ENCODE results near the gene MXRA7.
"Not testable (repeated sequence)": the region's sequence is repeated elsewhere in the genome, so short reads cannot be mapped to it uniquely, and the experiment has no call there.

MXRA7 gene, protein sequence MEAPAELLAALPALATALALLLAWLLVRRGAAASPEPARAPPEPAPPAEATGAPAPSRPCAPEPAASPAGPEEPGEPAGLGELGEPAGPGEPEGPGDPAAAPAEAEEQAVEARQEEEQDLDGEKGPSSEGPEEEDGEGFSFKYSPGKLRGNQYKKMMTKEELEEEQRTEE

GRCh38 chr17:76710863-76711611 is at the start of gene MXRA7:
Gene MXRA7 (minus strand): TSS chr17:76710965. CDS start chr17:76710946, 19 bp downstream.
- in situ Hi-C loops (cut with MboI; ENCODE audit: low sequenced_read_pairs), result no loop called here

- in situ Hi-C loops (cut with MboI; ENCODE audit: low sequenced_read_pairs), result no loop called here
Observed at GRCh38 chr17:76758570-76758969, 47.8 kb upstream of the MXRA7 start.

DNA sequence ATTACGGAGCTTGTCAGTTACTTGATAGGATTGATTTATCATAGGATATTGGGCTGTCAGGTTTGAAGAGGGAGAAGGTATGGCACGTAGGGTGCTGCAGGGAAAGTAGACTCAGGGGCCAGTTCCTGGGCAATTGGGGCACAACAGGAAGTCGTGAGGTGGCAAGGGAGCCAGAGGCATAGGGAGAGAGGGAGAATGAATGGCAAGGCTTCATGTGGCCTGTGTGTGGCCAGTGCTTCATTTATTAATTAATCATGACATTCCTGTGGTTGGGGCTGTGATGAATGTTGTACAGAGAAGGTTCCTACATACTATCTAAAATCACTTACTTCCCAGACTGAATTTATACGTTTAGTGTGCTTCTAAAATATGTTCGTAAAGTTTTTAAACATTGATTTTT is 46.5 kb upstream of the MXRA7 start:
- in situ Hi-C loops (cut with MboI; ENCODE audit: low sequenced_read_pairs), result no loop called here

- in situ Hi-C loops (cut with MboI; ENCODE audit: low sequenced_read_pairs), result no loop called here
Observed at GRCh38 chr17:76755285-76755684, 44.5 kb upstream of the MXRA7 start.

GRCh38 chr17:76753061-76753961 is 42.5 kb upstream of the MXRA7 start:
- in situ Hi-C loops (cut with MboI; ENCODE audit: low sequenced_read_pairs), result no loop called here

- in situ Hi-C loops (cut with MboI; ENCODE audit: low sequenced_read_pairs), result no loop called here
Observed at GRCh38 chr17:76752006-76752405, 41.2 kb upstream of the MXRA7 start.

- in situ Hi-C loops (cut with MboI; ENCODE audit: low sequenced_read_pairs), result no loop called here
Observed at GRCh38 chr17:76751416-76751993, 40.7 kb upstream of the MXRA7 start.

DNA sequence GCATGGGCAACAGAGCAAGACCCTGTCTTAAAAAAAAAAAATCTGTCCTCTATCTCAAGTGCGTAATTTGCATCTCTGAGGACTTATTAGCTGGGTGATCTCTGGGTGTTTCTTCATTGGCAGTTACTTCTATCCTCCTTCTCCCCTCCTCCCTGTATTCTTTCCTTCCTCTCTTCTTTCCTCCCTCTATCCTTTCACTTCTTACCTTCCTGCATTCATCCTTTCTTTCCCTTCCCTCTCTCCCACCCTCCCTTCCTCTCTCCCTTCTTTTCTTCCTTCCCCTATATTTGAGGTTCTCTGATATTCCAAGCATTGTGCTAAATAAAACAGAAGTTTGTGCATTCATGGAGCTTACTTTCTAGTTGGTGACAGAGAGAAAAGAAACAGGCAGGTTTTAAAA is 37.9 kb upstream of the MXRA7 start:
- in situ Hi-C loops (cut with MboI; ENCODE audit: low sequenced_read_pairs), result no loop called here

DNA sequence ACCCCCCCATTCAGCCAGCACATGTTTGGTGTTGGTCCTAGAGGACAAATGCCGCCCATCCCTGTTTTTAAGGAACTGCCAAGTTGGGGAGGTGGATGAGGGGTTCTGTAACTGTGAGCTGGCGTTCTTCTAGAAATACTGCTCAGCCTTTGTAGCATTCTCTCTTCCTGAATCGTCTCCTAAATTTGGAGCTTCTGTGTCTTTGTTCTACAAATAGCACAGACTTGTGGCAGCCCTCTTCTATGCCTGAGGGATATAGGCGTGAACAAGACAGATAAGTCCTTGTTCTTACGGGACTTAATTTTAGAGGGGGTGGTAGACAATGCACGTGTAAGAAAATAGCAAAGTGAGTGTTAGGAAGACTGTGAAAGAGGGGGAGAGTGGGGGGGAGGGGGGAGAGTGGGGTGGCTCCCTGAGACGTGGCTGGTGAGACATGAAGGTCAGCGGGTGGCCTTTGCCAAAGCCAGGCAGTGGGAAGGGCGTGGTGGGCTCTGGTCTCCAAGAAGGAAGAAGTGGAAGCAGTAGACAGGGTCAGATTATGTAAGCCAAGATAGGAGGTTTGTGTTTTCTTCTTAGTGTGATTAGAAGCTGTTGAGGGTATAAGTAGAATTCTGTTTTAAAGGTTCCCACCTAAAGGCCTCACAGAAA is 37.1 kb upstream of the MXRA7 start:
- in situ Hi-C loops (cut with MboI; ENCODE audit: low sequenced_read_pairs), result no loop called here

DNA sequence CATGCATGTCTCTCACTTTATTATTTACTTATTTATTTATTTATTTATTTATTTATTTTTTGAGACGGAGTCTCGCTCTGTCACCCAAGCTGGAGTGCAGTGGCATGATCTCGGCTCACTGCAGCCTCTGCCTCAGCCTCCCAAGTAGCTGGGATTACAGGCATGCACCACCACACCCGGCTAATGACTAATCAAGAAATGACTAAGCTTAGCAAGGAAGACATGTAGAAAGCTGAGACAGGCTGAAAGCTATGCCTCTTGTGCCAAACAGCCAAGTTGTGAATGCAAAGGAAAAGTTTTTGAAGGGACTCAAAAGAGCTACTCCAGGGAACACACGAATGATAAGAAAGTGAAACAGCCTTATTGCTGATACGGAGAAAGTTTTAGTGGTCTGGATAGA is 35.0 kb upstream of the MXRA7 start:
- in situ Hi-C loops (cut with MboI; ENCODE audit: low sequenced_read_pairs), result not testable (repeated sequence)

- in situ Hi-C loops (cut with MboI; ENCODE audit: low sequenced_read_pairs), result no loop called here
Observed at GRCh38 chr17:76744747-76745146, 34.0 kb upstream of the MXRA7 start.

DNA sequence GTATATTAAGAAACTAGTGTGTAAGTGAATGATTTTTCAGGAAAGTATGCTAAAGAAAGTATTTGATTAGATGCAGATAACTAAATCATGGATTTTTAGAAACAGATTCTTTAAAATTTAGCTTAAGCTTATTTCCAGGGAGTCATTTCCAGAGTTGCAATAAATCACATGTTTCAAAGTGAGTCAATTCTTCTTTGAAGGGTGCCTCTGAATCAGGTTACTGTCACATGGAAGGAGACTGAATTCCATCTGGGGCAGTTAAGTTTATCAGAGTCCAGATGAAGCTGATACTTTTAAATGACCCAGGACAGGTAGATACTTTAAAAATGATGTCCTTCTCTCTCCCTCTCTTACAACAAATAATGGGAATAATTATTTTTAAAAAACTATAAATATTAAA is 32.2 kb upstream of the MXRA7 start:
- in situ Hi-C loops (cut with MboI; ENCODE audit: low sequenced_read_pairs), result no loop called here

- in situ Hi-C loops (cut with MboI; ENCODE audit: low sequenced_read_pairs), result no loop called here
Observed at GRCh38 chr17:76740329-76741118, 29.8 kb upstream of the MXRA7 start.

DNA sequence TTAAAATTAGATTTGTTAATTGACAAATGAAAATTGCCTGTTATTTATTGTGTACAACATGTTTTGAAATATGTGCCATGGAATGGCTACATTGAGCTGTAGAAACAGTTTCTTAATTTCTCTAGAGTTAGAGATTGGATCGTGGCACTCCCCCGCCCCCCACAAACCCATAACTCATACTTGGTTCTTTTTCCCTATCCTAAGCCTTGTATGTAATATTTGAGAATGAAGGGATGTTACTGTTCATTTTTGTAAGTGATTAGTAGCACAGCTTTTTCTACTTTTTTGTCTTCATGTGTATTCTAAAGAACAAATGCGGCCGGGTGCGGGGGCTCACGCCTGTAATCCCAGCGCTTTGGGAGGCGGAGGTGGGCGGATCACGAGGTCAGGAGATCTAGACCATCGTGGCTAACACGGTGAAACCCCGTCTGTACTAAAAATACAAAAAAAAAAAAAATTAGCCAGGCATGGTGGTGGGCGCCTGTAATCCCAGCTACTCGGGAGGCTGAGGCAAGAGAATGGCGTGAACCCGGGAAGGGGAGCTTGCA is 28.9 kb upstream of the MXRA7 start:
- in situ Hi-C loops (cut with MboI; ENCODE audit: low sequenced_read_pairs), result not testable (repeated sequence)

- in situ Hi-C loops (cut with MboI; ENCODE audit: low sequenced_read_pairs), result no loop called here
Observed at GRCh38 chr17:76738468-76738850, 27.7 kb upstream of the MXRA7 start.

- in situ Hi-C loops (cut with MboI; ENCODE audit: low sequenced_read_pairs), result no loop called here
Observed at GRCh38 chr17:76737676-76738467, 27.1 kb upstream of the MXRA7 start, which contains the start of gene MFSD11. Gene MFSD11 (plus strand): TSS chr17:76738119. CDS start chr17:76738353, 234 bp downstream.

DNA sequence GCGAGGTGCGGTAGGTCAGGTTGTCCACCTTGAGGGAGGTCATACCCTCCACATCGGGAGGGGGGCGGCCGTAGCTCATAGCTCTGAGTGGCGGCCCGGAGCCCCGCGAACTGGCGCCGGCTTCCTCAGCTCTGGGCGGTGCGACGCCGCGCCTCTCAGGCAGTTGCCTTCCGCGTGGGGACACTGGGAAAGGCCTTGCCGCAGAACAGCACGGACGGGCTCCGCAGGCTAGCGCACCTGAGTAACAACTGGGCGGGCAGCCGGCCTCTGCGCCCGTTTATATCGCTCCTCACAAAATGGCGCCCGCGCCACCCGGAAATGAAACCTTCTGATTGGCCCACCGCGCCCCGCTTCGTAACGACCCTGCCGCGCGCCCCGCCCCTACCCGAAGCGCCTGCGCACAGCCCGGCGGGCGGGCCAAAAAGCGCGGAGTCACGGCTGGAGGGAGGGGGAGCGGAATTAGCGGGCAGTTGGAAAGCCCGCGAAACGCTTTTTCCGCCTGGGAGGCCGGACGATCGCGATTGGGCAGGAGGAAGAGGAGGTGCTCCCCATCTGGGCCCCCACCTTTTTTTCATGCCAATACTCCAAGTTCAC is 26.4 kb upstream of the MXRA7 start, which contains the start of gene SRSF2:
TSS of gene SRSF2 (minus strand) at position 250 of the 594 bp plus-strand sequence. CDS start at position 79, 171 bp downstream.
- in situ Hi-C loops (cut with MboI; ENCODE audit: low sequenced_read_pairs), result no loop called here

- in situ Hi-C loops (cut with MboI; ENCODE audit: low sequenced_read_pairs), result no loop called here
Observed at GRCh38 chr17:76736349-76737081, 25.8 kb upstream of the MXRA7 start.

Data from HL-60/S4 (cell line).